Gastrocnemius medialis (tissue), 4 donors: Measurements from ENCODE around the gene YPEL1. TPM values are rescaled to one million over a fixed set of nuclear protein-coding genes. Genes with fewer than 3 reads are reported as not detected.

ENCODE experiments used
- ATAC-seq, 2 donors: fragments of 150-250 bp; one replicate each; pipeline ENCODE4 v1.9.1; 2016
- DNase-seq, 2 donors: peaks; one replicate each; pipeline ENCODE4 v3.0.0-alpha.2; 2019
- H3K27ac ChIP-seq, 4 donors: fragments of 200-600 bp; sonication (generic); 1 replicate in 1 of 4; 2 replicates in 3 of 4; pipeline ENCODE4 v1.5.1; 2016 to 2018; ENCODE audit warnings: mild to moderate bottlenecking in 2 of 4, moderate library complexity in 1 of 4
- H3K27me3 ChIP-seq, 3 donors: fragments of 200-600 bp; sonication (generic) in 2 of 3; 1 replicate in 1 of 3; 2 replicates in 2 of 3; pipeline versions ENCODE4 v1.5.1 to v1.6.0; 2016 to 2019; ENCODE audit warnings: mild to moderate bottlenecking in 1 of 3, moderate library complexity in 1 of 3
- H3K36me3 ChIP-seq, 2 donors: fragments of 200-600 bp; sonication (generic) in 1 of 2; one replicate each; pipeline ENCODE4 v1.5.1; 2017 to 2018
- H3K4me1 ChIP-seq, 2 donors: fragments of 200-600 bp; sonication (generic) in 1 of 2; one replicate each; pipeline ENCODE4 v1.5.1; 2016 to 2017; ENCODE audit warnings: mild to moderate bottlenecking in 2 of 2
- H3K4me3 ChIP-seq, 4 donors: fragments of 200-600 bp; sonication (generic) in 3 of 4; 1 replicate in 1 of 4; 2 replicates in 3 of 4; pipeline ENCODE4 v1.5.1; 2016 to 2019; ENCODE audit warnings: mild to moderate bottlenecking in 2 of 4
- H3K9me3 ChIP-seq, 3 donors: fragments of 200-600 bp; sonication (generic) in 2 of 3; 1 replicate in 1 of 3; 2 replicates in 2 of 3; pipeline ENCODE4 v1.5.1; 2016 to 2019
- POLR2A ChIP-seq, 2 donors: fragments of 450-650 bp; IDR thresholded peaks; one replicate each; pipeline ENCODE4 v1.6.1; 2017; ENCODE audit warnings: antibody characterized with exemption in 2 of 2, mild to moderate bottlenecking in 2 of 2, moderate library complexity in 2 of 2
- in situ Hi-C, 4 donors: fragments of 200-750 bp; cut with MboI; loops; one replicate each; pipeline versions ENCODE4 v1.15.0 to v1.8.0; 2017; ENCODE audit warnings: low sequenced_read_pairs in 4 of 4
- intact Hi-C: fragments of 100-400 bp; cut with DNase I; formaldehyde crosslinking; loops from one replicate; pipeline ENCODE4 v1.15.1; 2023; ENCODE audit warnings: low total_unique reads
- total RNA-seq, 4 donors: library from RNA; depleted of rRNA; stranded (reverse); fragments of >200 nt; gene quantifications; one replicate each; pipeline versions ENCODE4 v1.1.0 to v1.2.3, GENCODE V29; 2016
- TF ChIP-seq, protein P1 (sequence below), 5 experiments: fragments of 450-650 bp in 3 of 5; fragments of 200-600 bp in 2 of 5; sonication (generic) in 2 of 5; IDR thresholded peaks in 4 of 5; conservative IDR thresholded peaks in 1 of 5; 1 replicate in 4 of 5; 2 replicates in 1 of 5; pipeline ENCODE4 v1.5.1; 2016 to 2019; ENCODE audit warnings: antibody characterized with exemption in 5 of 5, mild to moderate bottlenecking in 3 of 5, moderate library complexity in 3 of 5

The YPEL1 gene
- total RNA-seq, 4 donors from 2014 or later, result 23.6 to 42.1 (median 36.4) TPM

DNA sequence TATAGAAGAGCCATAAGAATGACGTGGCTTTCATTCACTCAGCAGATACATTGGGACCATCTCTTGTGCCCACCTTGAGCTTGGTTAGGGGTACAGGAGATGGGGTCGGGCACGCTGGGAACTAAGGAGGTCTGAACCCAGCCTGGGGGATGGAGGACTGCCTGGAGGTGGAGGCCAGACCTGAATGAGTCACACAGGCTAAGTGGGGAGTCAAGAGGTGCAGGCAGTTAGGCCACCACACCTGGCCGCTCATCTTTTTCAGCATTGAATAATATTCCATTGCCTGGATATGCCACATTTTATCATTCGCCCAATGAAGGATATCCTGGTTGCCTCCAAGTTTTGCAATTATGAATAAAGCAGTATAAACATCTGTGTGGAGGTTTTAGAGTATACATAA lies 73.6 kb downstream of the YPEL1 start:
- Histone ChIP-seq H3K36me3 (no peaks in the 10 kb centered on the region), H3K27ac (no peak overlapping the region), H3K27me3 (peaks cover 7 to 13% (median 8%) of the 10 kb centered on the region in 3 donors), H3K9me3 (no peaks in the 10 kb centered on the region), H3K4me3 (no peak overlapping the region), H3K4me1 (peaks cover 0 to 10% of the 10 kb centered on the region in 2 donors)
- ATAC-seq (no peak), DNase-seq (no peak)
- intact Hi-C loops (no loop called here), in situ Hi-C loops (no loop called here)
- no peak for TF ChIP-seq POLR2A (IDR thresholded peaks at IDR 0.05)
- TF ChIP-seq, protein P1, sequence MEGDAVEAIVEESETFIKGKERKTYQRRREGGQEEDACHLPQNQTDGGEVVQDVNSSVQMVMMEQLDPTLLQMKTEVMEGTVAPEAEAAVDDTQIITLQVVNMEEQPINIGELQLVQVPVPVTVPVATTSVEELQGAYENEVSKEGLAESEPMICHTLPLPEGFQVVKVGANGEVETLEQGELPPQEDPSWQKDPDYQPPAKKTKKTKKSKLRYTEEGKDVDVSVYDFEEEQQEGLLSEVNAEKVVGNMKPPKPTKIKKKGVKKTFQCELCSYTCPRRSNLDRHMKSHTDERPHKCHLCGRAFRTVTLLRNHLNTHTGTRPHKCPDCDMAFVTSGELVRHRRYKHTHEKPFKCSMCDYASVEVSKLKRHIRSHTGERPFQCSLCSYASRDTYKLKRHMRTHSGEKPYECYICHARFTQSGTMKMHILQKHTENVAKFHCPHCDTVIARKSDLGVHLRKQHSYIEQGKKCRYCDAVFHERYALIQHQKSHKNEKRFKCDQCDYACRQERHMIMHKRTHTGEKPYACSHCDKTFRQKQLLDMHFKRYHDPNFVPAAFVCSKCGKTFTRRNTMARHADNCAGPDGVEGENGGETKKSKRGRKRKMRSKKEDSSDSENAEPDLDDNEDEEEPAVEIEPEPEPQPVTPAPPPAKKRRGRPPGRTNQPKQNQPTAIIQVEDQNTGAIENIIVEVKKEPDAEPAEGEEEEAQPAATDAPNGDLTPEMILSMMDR (IDR thresholded peaks at IDR 0.05 in 4 of 5, conservative IDR thresholded peaks at IDR 0.05 in 1 of 5), result no peak

DNA sequence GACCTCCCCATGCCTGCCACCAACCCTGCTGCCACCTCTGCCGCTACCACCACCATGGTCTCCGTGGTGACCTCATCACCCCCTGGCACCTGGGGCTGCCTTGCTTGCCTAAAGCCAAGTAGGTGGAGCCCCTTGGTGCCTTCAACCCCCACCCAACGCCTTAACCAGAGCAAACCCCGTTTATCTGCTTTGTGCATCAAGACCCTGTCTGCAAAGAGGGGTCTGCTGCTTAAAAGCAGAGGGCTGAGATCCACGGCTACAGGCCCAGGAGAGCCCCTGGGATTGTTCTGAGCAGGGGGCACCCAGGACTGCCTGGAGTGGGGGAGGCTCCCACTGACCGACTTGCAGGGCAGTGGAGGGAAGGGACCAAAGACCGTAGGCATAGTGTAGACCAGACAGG lies 74.7 kb downstream of the YPEL1 start:
- DNase-seq (no peak), ATAC-seq (no peak)
- H3K27me3 ChIP-seq, result peaks cover 13 to 16% (median 14%) of the 10 kb centered on the region in 3 donors
- H3K4me3 ChIP-seq, result no peak overlapping the region
- H3K4me1 ChIP-seq, result peaks cover 0 to 5% of the 10 kb centered on the region in 2 donors
- no peak overlapping the region for H3K27ac ChIP-seq
- no peak for TF ChIP-seq POLR2A (IDR thresholded peaks at IDR 0.05)
- TF ChIP-seq, protein P1 (IDR thresholded peaks at IDR 0.05 in 4 of 5, conservative IDR thresholded peaks at IDR 0.05 in 1 of 5), result no peak
- intact Hi-C loops (no loop called here), in situ Hi-C loops (no loop called here)
- H3K36me3 ChIP-seq, result no peaks in the 10 kb centered on the region
- no peaks in the 10 kb centered on the region for H3K9me3 ChIP-seq

DNA sequence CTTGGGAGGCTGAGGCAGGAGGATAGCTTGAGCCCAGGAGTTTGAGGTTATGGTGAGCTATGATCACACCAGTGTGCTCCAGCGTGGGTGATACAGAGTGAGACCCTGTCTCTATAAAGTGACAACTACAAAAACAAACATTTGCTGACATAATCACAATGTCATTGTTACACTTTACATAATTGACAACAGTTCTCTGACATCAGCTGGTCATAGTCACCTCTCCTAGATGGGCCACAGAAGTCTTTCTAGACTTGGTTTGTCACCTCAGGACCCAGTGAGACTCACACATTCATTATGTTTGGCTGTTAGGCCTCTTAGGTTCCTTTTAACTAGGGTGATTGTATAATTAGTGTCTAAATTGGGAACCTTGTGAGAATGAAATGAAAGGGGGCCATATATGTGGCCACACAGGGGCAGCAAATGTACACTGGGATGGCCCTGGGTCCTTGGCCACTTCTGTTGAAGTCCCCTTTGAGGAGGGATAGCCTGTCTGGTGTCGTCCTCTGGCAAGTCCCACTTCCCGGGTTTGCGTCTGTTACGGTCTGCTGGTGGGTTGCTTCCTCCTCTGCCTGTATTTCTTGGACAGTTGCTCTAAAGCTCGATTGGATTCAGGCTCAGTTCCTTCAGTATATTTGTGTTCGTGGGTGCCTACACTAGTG lies 75.6 kb downstream of the YPEL1 start:
- TF ChIP-seq POLR2A (IDR thresholded peaks at IDR 0.05), result no peak
- TF ChIP-seq, protein P1 (IDR thresholded peaks at IDR 0.05 in 4 of 5, conservative IDR thresholded peaks at IDR 0.05 in 1 of 5), result no peak
- intact Hi-C loops, result no loop called here
- no peaks in the 10 kb centered on the region for H3K9me3 ChIP-seq
- peaks cover 13 to 16% (median 14%) of the 10 kb centered on the region in 3 donors for H3K27me3 ChIP-seq
- in situ Hi-C loops, result no loop called here
- no peak for DNase-seq
- H3K4me3 ChIP-seq, result no peak overlapping the region
- ATAC-seq, result no peak
- no peak overlapping the region for H3K27ac ChIP-seq
- no peaks in the 10 kb centered on the region for H3K36me3 ChIP-seq
- H3K4me1 ChIP-seq, result no peaks in the 10 kb centered on the region

DNA sequence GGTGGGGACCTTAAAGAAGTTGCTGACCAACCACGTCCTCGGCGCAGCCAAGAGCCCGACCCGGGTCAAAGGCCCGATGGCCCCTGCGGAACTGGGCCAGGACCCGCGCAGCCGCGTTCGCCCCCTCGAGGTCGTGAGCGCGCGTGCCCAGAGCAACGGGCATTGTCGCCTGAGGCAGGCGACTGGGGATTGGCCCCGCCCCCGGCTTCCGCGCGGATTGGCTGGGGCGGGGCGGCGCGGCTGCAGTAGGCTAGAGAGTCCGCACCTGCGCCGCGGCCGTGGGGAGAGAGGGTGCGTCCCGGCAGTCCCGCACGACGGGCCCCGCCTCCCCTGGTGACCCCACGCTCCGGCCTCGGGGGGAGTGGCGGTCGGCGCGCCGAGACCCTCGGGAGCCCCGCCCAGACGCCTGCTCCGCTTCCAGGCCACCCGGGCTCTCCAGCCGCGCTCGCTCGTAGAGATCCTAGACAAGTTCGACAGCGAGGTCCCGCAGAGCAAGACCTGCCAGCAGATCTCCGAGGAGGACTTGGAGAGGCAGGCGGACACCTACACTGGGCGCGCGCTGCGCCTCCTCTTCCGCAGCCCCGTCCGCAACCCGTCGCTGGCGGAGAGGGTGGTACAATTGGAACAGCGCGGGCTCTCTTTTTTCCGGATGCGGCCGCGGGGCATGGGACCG lies 78.1 kb downstream of the YPEL1 start:
- peaks cover 13 to 16% (median 14%) of the 10 kb centered on the region in 3 donors for H3K27me3 ChIP-seq
- H3K27ac ChIP-seq, result no peak overlapping the region
- ATAC-seq (peak; percentile 62 to 69), DNase-seq (peak; percentile 32 to 34)
- intact Hi-C loops, result no loop called here
- peaks cover 0 to 3% of the 10 kb centered on the region in 2 donors for H3K4me1 ChIP-seq
- TF ChIP-seq, protein P1 (IDR thresholded peaks at IDR 0.05 in 4 of 5, conservative IDR thresholded peaks at IDR 0.05 in 1 of 5), result no peak
- no peak for TF ChIP-seq POLR2A (IDR thresholded peaks at IDR 0.05)
- in situ Hi-C loops, result no loop called here
- H3K4me3 ChIP-seq, result peak overlapping the region; percentile 51 to 62 (median 55)
- no peaks in the 10 kb centered on the region for H3K36me3 ChIP-seq
- no peaks in the 10 kb centered on the region for H3K9me3 ChIP-seq
